HepG2 (cell line): ENCODE results near the gene SNAI3. TPM values are rescaled to one million over a fixed set of nuclear protein-coding genes. Genes with fewer than 3 reads are reported as not detected.
A peak's percentile ranks its signal among the peaks of the same experiment; 100 is the strongest.

Experiments
- BHLHE40 ChIP-seq: IDR thresholded peaks from 2 replicates; pipeline ENCODE4 v1.6.1; 2011; ENCODE audit warnings: low read length, improper control_type of control experiment
- KAT7 ChIP-seq: IDR thresholded peaks from 2 replicates; pipeline ENCODE4 v1.6.1; 2018; ENCODE audit warnings: borderline replicate concordance, missing compliant biosample characterization
- KLF13 ChIP-seq: sonication (generic); formaldehyde crosslinking; IDR thresholded peaks from 2 replicates; pipeline ENCODE4 v1.4.0; 2020; ENCODE audit warnings: mild to moderate bottlenecking, missing genetic modification reagents
- MLX ChIP-seq: IDR thresholded peaks from 2 replicates; pipeline ENCODE4 v1.6.1; 2016
- MXI1 ChIP-seq: IDR thresholded peaks from 3 replicates; pipeline ENCODE4 v1.6.1; 2012; ENCODE audit warnings: low read depth, low read length, inconsistent platforms, borderline replicate concordance
- NR3C1 ChIP-seq: sonication (generic); formaldehyde crosslinking; IDR thresholded peaks from 2 replicates; pipeline ENCODE4 v1.4.0; 2020; ENCODE audit warnings: missing genetic modification reagents
- REXO4 ChIP-seq: sonication (generic); formaldehyde crosslinking; IDR thresholded peaks from 2 replicates; pipeline ENCODE4 v1.8.0; 2022; ENCODE audit warnings: missing genetic modification reagents, mild to moderate bottlenecking, borderline replicate concordance
- SALL1 ChIP-seq: sonication (generic); formaldehyde crosslinking; IDR thresholded peaks from 2 replicates; pipeline ENCODE4 v1.8.0; 2022; ENCODE audit warnings: mild to moderate bottlenecking, missing genetic modification reagents
- SIX4 ChIP-seq: sonication (generic); formaldehyde crosslinking; IDR thresholded peaks from 2 replicates; pipeline ENCODE4 v1.4.0; 2020; ENCODE audit warnings: missing genetic modification reagents
- TAF1 ChIP-seq: sonication (generic); formaldehyde crosslinking; IDR thresholded peaks from 2 replicates; pipeline ENCODE4 v1.4.0; 2020; ENCODE audit warnings: missing genetic modification reagents
- TBX2 ChIP-seq: sonication (generic); formaldehyde crosslinking; IDR thresholded peaks from 2 replicates; pipeline ENCODE4 v1.5.0; 2020; ENCODE audit warnings: missing genetic modification reagents, mild to moderate bottlenecking, borderline replicate concordance
- TMF1 ChIP-seq: sonication (generic); formaldehyde crosslinking; IDR thresholded peaks from 2 replicates; pipeline ENCODE4 v1.8.1; 2022; ENCODE audit warnings: low read depth, missing genetic modification reagents
- ZNF136 ChIP-seq: sonication (generic); formaldehyde crosslinking; IDR thresholded peaks from 2 replicates; pipeline ENCODE4 v1.8.1; 2022; ENCODE audit warnings: low read depth, mild to moderate bottlenecking, moderate library complexity, missing genetic modification reagents
- ZNF30 ChIP-seq: sonication (generic); formaldehyde crosslinking; IDR thresholded peaks from 2 replicates; pipeline ENCODE4 v1.5.0; 2020; ENCODE audit warnings: mild to moderate bottlenecking, missing genetic modification reagents
- ZNF451 ChIP-seq: sonication (generic); formaldehyde crosslinking; IDR thresholded peaks from 2 replicates; pipeline ENCODE4 v1.5.0; 2020; ENCODE audit warnings: mild to moderate bottlenecking, missing genetic modification reagents
- ZNF530 ChIP-seq: sonication (generic); formaldehyde crosslinking; IDR thresholded peaks from 2 replicates; pipeline ENCODE4 v1.5.0; 2020; ENCODE audit warnings: low read depth, mild to moderate bottlenecking, missing genetic modification reagents
- ZNF883 ChIP-seq: sonication (generic); formaldehyde crosslinking; IDR thresholded peaks from 2 replicates; pipeline ENCODE4 v1.5.1; 2020; ENCODE audit warnings: mild to moderate bottlenecking, missing genetic modification reagents; ENCODE audit errors: not compliant biosample characterization
- polyA plus RNA-seq, 8 experiments: library from polyadenylated mRNA; depleted of rRNA in 3 of 8; stranded (reverse) in 7 of 8; unstranded in 1 of 8; fragments of >200 nt; fragmentation: Illumina TruSeq in 4 of 8; extraction: Trizol in 4 of 8; gene quantifications; 2 replicates each; pipeline versions ENCODE4 v1.2.1 to v1.2.3, GENCODE V29; 2011 to 2016; ENCODE audit warnings: low read depth in 4 of 8, missing spikeins in 1 of 8, mixed read lengths in 1 of 8; ENCODE audit not compliant: insufficient read depth in 1 of 8
- total RNA-seq, 5 experiments: library from RNA; depleted of rRNA; stranded (reverse); fragments of >200 nt; fragmentation: Illumina TruSeq; extraction: Trizol; gene quantifications; 2 replicates each; pipeline ENCODE4 v1.2.3, GENCODE V29; 2016; ENCODE audit warnings: low read depth in 1 of 5
- TF ChIP-seq, protein P1 (sequence below): IDR thresholded peaks from 2 replicates; pipeline ENCODE4 v1.6.1; 2016; ENCODE audit warnings: low read depth, borderline replicate concordance
- TF ChIP-seq, protein P2 (sequence below): sonication (generic); formaldehyde crosslinking; IDR thresholded peaks from 2 replicates; pipeline ENCODE4 v1.4.0; 2020; ENCODE audit warnings: mild to moderate bottlenecking, missing genetic modification reagents

SNAI3 gene
- total and polyA plus RNA-seq, 2 of the 13 experiments (the other 11 are each of a cell fraction or from before 2014, with no cell fraction given), result 0.09 to 0.18 TPM

- TF ChIP-seq ZNF530 (CRISPR knock-in tag), result no peak
- peak; percentile 55 for TF ChIP-seq ZNF883
- no peak; the same call in none of the 2 replicates for TF ChIP-seq TMF1 (CRISPR knock-in tag)
- TF ChIP-seq SALL1 (CRISPR knock-in tag), result peak; percentile 79
- TF ChIP-seq, protein P1, sequence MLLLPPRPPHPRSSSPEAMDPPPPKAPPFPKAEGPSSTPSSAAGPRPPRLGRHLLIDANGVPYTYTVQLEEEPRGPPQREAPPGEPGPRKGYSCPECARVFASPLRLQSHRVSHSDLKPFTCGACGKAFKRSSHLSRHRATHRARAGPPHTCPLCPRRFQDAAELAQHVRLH (CRISPR knock-in tag), result 0 out of 2 replicates have a peak, but pooled peaks have one; percentile 39
- peak; percentile 99 for TF ChIP-seq MXI1
- TF ChIP-seq KAT7 (CRISPR knock-in tag), result peak; percentile 54; the same call in 1 of the 2 replicates
- TF ChIP-seq NR3C1 (CRISPR knock-in tag), result no peak
- TF ChIP-seq ZNF451 (CRISPR knock-in tag), result 0 out of 2 replicates have a peak, but pooled peaks have one; percentile 84
- no peak for TF ChIP-seq BHLHE40
- peak; percentile 83; the same call in 1 of the 2 replicates for TF ChIP-seq MLX (CRISPR knock-in tag)
- no peak for TF ChIP-seq REXO4
- no peak for TF ChIP-seq KLF13 (CRISPR knock-in tag)
- TF ChIP-seq TBX2 (CRISPR knock-in tag), result peak; percentile 79; the same call in 1 of the 2 replicates
- no peak for TF ChIP-seq TAF1
- TF ChIP-seq ZNF30 (CRISPR knock-in tag), result 0 out of 2 replicates have a peak, but pooled peaks have one; percentile 35
- TF ChIP-seq ZNF136, result no peak; the same call in 1 of the 2 replicates
- TF ChIP-seq SIX4 (CRISPR knock-in tag), result no peak
- TF ChIP-seq, protein P2, sequence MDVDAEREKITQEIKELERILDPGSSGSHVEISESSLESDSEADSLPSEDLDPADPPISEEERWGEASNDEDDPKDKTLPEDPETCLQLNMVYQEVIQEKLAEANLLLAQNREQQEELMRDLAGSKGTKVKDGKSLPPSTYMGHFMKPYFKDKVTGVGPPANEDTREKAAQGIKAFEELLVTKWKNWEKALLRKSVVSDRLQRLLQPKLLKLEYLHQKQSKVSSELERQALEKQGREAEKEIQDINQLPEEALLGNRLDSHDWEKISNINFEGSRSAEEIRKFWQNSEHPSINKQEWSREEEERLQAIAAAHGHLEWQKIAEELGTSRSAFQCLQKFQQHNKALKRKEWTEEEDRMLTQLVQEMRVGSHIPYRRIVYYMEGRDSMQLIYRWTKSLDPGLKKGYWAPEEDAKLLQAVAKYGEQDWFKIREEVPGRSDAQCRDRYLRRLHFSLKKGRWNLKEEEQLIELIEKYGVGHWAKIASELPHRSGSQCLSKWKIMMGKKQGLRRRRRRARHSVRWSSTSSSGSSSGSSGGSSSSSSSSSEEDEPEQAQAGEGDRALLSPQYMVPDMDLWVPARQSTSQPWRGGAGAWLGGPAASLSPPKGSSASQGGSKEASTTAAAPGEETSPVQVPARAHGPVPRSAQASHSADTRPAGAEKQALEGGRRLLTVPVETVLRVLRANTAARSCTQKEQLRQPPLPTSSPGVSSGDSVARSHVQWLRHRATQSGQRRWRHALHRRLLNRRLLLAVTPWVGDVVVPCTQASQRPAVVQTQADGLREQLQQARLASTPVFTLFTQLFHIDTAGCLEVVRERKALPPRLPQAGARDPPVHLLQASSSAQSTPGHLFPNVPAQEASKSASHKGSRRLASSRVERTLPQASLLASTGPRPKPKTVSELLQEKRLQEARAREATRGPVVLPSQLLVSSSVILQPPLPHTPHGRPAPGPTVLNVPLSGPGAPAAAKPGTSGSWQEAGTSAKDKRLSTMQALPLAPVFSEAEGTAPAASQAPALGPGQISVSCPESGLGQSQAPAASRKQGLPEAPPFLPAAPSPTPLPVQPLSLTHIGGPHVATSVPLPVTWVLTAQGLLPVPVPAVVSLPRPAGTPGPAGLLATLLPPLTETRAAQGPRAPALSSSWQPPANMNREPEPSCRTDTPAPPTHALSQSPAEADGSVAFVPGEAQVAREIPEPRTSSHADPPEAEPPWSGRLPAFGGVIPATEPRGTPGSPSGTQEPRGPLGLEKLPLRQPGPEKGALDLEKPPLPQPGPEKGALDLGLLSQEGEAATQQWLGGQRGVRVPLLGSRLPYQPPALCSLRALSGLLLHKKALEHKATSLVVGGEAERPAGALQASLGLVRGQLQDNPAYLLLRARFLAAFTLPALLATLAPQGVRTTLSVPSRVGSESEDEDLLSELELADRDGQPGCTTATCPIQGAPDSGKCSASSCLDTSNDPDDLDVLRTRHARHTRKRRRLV (CRISPR knock-in tag), result peak; percentile 87; the same call in 1 of the 2 replicates
Measured at GRCh38 chr16:88700636-88701482, 14.6 kb upstream of the SNAI3 start (continued).
